GM21825 (cell line): Measurements from ENCODE around the gene CFAP54.
A peak's percentile ranks its signal among the peaks of the same experiment; 100 is the strongest.
"Not testable (repeated sequence)": the region's sequence is repeated elsewhere in the genome, so short reads cannot be mapped to it uniquely, and the experiment has no call there.

ENCODE experiments used
- ATAC-seq: cut with Tn5 transposase; IDR thresholded peaks from one replicate; pipeline ENCODE4 v1.9.1; 2021; ENCODE audit warnings: mild to moderate bottlenecking, moderate library complexity; ENCODE audit not compliant: unreplicated experiment

CFAP54 gene

DNA sequence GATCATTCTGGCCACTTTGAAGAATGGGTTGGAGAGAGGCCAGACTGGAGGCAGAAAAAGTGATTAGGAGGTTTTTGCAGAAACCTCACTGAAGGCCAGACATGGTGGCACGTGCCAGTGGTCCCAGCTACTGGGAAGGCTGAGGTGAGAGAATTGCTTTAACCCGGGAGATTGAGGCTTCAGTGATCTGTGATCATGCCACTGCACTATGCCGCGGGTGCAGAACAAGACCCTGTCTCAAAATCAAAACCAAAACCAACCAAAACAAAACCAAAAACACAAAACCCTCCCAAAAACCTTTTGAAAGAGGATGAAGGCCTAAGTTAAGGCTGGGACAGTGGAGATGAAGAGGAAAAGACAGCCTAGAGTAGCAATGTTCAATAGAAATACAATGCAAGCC, 15.2 kb upstream of the CFAP54 start:
- ATAC-seq: no peak

DNA sequence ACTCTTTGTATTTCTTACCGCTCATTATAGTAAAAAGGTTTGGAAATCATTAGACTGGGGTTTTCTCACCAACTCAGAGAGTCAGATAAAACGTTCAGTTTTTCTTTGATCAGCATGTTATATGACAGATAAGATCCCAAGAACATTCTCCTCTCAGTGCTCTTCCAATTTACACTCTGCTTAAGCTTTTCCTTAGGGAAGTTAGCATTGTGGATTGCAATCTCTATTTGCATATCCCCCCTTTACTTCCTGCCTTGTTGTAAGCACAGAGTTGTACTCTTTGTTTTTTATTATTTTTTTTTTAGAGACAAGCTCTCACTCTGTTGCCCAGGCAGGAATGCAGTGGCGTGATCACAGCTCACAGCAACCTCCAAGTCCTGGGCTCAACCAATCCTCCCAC, 11.4 kb upstream of the CFAP54 start:
- no peak for ATAC-seq

DNA sequence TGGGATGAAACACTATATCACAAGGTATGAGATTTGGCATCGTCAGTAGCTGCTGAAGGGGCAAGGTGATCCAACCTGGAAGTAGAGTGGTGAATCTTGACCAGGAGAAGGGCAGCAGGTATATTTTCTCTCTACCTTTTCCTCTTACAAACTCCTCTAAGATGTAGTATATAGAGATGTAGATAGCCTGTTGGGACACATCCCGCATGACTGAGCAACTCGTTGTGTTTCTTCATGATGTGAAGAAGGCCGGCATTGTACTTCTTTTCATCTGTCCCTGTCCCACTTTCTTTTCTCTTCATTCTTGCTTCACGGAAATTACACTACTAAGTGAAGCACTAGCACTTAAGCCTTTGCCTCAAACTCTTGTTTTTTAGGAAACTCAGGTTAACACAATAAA, 7.3 kb upstream of the CFAP54 start:
- no peak for ATAC-seq

DNA sequence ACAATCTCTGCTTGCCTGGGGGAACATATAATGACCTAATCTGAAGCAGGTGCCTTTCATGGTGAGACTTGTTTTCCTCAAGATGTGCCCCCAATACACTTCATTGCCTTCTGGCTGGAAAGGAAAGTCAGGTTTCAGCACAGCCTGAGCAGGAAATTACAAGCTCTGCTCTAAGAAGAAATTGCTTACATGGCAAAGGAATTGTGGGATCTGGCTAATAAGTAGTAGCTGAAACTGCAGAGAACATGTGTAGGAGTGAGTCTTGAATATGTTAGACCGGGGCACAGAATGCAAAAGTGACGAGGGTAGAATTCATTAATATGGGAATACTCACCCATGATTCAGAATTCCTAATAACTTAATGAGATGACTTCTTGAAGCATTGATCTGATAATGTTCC, 6.3 kb upstream of the CFAP54 start:
- ATAC-seq: no peak

DNA sequence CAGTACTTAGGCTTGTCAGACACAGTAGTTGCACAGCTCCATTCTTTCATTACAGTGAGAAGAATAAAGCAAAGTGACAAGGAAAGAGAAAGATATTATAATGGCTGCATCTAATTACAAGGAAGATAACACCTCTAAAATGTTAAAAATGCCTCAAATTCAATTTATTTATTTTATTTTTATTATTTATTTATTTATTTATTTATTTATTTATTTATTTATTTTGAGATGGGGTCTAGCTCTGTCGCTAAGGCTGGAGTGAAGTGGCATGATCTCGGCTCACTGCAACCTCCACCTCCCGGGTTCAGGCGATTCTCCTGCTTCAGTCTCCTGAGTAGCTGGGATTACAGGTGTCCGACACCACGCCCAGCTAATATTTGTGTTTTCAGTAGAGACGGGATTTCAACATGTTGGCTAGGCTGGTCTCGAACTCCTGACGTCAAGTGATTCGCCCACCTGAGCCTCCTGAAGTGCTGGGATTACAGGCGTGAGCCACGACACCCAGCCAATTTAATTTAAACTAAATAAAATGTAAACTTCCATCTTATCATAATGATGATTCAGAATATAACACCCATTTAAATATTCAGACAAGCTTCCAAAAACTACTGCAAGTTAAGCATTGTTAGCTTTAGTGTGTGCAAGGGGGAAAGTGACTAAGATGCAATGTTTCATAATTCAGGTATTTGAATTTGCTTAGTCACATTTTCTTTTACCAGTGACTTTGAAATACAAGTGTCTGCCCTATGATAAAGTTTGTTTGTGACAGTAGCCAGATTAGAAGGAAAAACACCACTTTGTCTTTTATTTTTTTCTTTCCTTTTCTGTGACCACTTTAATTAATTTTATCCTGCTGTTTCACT, 2.4 kb upstream of the CFAP54 start:
- no peak for ATAC-seq

DNA sequence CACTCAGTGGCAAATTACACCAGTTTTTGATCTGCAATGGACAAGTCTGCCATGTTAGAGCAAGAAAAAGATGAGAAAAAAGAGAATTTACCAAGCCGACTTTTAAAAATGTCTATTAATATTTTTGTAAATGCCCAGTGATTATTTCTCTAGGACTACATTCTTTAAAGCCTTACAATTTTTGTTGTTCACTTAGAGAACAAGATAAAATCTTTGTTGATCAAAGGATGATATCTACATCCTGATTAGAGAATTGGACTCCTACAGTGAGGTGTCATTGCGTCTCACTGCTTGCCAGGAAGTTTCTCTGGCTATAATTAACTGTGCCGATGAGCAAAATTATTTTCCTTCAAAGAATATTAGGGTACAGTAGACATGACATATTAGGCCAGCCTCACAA, 1.7 kb upstream of the CFAP54 start:
- no peak for ATAC-seq

DNA sequence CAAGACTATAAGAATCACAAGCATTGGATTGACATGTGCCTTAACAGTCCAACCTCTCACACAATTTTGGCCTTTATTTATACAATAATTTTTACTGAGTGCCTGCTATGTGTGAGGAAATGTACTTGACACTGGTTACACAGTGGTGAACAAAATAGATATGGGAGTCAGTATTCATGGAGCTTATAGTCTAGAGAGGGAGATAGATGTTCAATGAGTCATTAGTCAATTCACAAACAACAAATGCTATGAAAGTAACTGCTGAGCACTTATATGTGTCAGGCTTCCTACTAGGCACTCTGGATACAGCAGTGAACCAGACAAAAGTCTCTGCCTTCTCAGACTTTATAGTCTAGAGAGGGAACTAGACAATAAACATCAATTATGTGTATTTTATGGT, 3.7 kb downstream of the CFAP54 start:
- ATAC-seq: no peak

DNA sequence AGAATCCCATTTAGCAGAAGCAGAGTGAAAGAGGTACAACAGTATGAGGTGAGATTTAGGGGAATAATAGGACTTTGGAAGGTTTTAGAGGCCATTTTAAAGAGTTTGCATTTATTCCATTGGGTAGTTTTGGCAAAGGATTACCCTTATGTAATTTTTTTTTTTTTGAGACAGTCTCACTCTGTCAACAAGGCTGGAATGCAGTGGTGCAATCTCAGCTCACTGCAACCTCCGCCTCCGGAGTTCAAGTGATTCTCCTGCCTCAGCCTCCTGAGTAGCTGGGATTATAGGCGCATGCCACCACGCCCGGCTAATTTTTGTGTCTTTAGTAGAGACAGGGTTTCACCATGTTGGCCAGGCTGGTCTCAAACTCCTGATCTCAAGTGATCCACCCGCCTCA, 4.8 kb downstream of the CFAP54 start:
- ATAC-seq: not testable (repeated sequence)

DNA sequence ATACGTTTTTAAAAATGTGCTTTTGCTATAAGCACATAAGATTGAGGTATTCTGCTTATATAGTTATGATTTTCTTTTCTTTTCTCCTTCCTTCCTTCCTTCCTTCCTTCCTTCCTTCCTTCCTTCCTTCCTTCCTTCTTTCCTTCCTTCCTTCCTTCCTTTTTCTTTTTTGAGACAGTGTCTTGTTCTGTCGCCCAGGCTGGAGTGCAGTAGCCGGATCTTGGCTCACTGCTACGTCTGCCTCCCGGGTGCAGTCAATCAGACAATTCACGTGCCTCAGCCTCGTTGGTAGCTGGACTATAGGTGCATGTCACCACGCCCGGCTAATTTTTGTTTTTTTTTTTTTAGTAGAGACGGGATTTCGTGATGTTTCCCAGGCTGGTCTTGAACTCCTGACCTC, 5.8 kb downstream of the CFAP54 start:
- ATAC-seq: no peak

DNA sequence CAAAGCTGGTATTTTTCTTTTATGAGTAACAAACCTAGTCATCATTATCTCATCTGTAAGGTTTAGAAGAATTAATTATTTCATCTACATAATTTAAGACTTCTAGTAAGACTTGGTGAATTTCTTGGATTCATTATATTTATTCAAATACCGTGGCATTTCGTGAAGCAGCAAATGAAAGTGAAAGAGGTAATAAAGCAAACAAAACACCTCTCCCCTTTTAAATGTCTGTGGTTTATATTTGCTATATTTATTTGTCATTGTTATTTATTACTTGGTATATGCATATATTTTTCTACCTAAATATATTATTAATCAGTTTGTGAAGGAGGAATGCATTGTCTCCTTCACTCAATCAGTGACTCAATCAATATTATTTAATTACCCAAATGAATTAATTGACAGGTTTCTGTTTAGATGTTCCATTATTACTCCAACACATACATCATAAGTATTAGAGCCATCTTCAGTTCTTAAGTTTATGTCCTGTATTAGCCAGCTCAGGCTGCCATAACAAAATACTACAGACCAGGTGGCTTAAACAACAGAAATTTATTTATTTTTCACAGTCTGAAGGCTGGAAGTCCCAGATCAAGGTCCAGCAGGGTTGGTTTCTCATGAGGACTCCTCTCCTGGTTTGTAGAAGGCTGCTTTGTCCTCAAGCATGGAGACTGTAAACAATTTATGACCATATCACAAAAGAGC, 6.6 kb downstream of the CFAP54 start:
- ATAC-seq: peak; percentile 48

DNA sequence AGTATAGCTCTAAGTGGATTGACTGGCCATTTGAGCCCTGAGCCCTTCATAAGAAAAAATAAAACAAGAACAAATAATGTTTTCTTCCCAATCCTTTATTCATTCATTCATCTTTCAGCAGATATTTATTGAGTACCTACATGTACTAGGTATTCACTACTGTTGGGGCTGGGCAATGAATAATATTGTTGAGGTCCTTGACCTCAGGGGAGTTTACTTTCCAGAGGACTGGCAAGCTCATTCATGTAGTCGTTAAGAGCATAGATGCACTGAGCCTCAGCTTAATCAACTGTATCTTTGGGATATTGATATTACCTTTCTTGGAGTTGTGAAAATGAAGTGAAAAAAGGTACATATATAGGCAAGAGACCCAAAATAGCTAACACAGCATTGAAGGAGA, 7.6 kb downstream of the CFAP54 start:
- ATAC-seq: no peak

DNA sequence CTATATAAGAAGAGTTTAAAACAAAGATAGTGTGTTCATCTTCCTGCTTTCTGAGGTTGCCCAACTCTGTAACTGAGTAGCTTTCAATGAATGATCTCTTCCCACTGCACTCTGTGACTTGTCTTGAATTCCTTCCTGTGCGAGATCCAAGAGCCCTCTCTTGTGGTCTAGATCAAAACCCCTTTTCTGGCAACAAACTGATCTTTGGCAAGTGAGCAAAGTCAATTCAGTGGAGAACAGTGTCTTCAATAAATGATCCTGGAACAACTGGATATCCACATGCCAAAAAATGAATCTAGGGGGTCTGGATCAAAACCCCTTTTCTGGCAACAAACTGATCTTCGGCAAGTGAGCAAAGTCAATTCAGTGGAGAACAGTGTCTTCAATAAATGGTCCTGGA, 8.5 kb downstream of the CFAP54 start:
- no peak for ATAC-seq

DNA sequence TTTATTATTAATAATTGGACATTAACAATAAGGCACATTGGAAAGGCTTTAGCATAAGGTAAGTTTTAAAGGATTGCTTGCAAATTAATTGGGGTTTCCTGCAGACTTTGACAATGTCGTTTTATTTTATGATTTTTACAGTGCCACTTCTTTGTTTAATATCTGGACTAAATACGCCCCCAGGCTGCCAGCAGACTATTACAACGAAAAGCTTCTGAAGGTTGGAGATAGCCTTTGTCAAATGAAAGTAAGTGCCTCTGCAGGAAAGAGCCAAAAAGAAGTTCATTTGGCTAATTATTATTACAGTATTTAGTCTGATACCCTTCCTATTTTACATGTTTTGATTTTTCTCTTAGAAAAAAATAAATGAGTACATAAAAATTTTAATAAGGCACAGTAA, 11.3 kb downstream of the CFAP54 start:
- ATAC-seq: no peak

DNA sequence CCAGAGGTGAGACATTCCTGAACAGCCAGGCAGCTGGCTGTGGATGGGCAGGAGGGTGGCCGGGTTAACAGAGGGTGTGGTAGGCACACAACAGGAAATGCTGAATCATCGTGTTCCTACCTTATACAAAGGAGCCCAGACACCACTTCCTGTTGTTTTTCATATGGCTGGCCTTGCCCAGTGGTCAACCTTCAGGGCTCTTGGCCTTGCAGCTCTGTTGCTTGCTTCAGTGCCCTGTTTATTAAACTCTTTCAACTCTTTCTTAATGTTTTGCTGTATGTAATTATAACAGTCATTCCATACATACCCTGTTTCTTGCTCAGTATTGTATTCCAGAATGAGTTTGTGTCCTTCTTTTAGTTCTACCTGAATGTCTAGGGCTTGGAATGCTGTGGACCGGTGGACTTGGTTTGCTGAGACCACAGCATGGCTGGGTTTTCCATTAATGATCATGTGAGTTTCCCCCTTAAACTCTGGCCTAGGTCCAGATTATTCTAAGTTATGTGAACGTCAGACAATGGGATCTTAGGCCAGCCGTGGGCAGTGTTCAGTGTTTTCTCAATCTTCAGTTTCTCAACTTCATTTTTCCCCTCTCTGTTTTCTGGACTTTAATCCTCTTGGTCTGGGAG, 11.9 kb downstream of the CFAP54 start:
- ATAC-seq: peak; percentile 85

DNA sequence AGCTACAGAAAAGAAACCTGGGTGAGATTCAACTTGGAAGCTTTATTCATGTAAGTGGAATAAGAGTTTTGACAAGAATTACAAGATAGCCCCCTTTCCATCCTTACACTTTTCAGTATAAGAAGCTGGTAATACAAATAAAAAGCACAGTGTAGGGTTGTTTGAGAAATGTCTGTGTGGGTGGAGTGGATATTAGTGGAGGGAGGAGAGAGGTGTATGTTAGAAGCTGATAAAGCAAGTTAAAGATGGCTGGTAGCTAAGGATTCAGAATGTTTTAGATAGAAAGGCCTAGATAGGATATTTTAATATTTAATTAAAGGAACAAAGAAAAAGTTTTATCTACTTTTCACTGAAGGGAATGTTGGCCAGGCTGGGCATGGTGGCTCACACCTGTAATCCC, 12.5 kb downstream of the CFAP54 start:
- ATAC-seq: no peak

DNA sequence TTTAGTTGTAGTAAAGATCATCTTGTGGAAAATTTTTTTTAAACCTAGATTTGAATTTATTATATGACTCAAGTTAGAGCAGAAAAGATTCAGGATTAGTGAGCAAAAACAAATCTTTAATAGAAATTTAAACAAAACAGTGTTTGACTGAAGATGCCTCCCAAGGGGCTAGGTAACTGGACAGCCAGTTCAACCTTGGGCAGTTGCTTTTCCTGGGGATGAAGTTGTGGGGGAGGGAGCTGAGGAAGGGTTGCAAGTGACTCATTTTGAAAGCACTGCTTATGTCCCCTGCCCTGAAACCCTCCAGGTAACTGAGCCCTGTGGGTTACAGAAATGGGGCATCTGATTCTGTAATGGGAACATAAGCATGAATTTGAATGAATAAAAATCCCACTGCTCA, 13.1 kb downstream of the CFAP54 start:
- ATAC-seq: peak; percentile 65

DNA sequence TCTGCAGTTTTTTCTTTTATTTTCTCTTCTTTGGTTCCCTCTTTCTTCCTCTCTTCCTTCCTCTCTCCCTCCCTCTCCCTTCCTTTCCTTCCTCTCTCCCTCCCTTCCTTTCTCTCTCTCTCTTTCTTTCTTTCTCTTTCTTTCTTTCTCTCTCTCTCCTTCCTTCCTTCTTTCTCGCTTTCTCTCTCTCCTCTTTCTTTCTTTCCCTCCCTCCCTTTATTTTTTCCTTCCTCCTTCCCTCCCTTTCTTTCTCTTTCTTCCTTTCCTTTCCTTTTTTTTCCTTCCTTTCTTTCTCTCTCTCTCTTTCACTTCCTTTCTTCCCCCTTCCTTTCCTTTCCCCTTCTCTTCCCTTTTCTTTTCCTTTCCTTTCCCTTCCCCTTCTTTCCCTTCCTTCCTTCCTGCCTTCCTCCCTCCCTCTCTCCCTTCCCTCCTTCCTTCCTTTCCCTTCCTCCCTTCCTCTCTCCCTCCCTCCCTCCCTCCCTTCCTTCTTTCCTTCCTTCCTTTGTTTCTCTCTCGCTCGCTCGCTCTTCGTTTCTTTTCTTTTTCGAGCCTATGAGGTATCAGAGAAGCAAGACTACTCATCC, 13.7 kb downstream of the CFAP54 start:
- ATAC-seq: no peak

DNA sequence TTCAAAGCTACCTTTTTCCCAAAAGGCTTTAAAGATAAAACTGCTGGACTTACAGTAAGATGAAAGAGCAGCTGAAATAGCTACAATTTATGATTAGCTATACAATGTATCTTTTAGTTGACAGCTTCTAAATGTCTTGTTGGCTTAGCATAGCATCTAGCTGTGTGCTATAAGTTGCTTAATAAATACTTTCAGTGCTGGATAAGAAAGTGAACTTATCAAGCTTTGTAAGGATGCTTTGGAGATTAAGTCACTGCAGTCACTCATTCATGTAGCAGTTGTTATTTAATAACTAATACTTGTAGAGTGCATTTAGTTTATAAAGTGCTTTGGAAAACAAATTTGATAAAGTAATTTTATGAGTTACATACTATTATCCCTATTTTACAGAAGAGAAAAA, 14.6 kb downstream of the CFAP54 start:
- ATAC-seq: no peak

DNA sequence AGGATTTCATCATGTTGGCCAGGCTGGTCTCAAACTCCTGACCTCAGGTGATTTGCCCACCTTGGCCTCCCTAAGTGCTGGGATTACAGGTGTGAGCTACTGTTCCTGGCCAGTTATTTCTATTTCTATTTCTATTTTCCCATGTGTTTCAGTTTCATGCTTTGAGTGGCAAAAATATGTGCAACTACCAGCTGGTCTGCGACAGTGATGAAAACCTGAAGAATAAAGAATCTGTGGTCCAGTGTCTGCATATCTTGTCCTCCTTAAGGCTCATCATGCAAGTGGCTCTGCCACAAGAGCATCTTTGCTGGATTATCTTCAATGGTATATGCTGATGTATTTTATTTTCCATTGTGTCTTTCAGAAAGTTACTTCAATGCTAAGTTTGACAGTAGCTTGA, 17.4 kb downstream of the CFAP54 start:
- ATAC-seq: no peak

DNA sequence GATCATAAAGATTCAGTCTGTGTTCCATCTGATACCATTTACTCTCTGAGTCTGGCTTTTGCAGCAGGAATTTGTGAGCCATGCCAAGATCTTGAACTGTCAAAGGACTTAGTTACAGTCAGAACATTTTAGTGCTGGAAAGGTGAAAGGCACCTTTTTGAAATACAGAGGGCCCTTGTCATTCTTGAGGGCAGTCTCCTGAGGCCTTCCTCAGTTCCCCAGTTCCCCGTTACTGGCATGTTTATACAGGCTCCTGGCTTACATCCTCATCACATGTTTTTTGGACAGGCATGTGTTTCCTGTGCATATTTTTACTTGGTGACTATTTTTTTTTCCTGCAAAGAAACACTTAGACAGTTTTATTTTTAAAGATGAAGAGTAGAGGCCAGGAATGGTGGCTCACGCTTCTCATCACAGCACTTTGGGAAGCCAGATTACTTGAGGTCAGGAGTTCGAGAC, 21.0 kb downstream of the CFAP54 start:
- ATAC-seq: no peak

DNA sequence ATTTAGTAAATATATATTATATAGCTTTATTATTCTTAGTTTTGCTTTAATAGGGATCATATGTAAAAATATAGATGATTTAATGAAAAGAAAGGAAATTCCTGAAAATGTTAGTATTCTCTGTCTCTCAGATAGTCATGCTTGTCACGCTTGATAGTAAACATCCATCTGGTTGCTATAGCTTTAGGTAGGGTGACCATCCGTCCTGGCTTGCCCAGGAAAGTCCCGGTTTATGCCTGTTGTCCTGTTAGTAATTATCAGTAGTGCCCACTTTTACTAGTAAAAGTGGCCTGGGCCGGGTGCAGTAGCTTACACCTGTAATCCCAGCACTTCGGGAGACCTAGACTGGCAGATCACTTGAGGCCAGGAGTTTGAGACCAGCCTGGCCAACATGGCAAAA, 23.8 kb downstream of the CFAP54 start:
- ATAC-seq: no peak

DNA sequence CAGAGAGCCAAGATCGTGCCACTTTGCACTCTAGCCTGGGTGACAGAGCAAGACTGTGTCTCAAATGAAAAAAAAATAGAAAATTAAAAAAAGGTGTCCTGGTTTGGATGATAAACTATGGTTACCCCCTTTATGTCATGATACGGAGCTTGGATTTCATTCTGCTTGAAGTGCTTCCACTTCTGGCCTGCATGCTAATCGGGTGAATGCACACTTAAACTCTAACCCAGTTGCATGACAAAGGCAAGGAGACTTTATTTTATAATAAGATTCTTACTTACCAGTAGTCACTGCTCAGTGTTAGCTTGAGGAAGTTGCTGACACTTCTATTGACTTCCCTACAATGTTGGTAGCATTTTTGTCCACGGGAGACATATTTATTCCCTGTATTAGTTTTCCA, 24.3 kb downstream of the CFAP54 start:
- ATAC-seq: no peak
